ENCODE measurements around the gene MAFG. TPM values are rescaled to one million over a fixed set of nuclear protein-coding genes. Genes with fewer than 3 reads are reported as not detected.
A peak's percentile ranks its signal among the peaks of the same experiment; 100 is the strongest.

MAFG gene
- total and polyA plus RNA-seq, 2 of the 13 experiments (the other 11 are each of a cell fraction or from before 2014, with no cell fraction given), result 14.5 to 20.0 TPM

DNA sequence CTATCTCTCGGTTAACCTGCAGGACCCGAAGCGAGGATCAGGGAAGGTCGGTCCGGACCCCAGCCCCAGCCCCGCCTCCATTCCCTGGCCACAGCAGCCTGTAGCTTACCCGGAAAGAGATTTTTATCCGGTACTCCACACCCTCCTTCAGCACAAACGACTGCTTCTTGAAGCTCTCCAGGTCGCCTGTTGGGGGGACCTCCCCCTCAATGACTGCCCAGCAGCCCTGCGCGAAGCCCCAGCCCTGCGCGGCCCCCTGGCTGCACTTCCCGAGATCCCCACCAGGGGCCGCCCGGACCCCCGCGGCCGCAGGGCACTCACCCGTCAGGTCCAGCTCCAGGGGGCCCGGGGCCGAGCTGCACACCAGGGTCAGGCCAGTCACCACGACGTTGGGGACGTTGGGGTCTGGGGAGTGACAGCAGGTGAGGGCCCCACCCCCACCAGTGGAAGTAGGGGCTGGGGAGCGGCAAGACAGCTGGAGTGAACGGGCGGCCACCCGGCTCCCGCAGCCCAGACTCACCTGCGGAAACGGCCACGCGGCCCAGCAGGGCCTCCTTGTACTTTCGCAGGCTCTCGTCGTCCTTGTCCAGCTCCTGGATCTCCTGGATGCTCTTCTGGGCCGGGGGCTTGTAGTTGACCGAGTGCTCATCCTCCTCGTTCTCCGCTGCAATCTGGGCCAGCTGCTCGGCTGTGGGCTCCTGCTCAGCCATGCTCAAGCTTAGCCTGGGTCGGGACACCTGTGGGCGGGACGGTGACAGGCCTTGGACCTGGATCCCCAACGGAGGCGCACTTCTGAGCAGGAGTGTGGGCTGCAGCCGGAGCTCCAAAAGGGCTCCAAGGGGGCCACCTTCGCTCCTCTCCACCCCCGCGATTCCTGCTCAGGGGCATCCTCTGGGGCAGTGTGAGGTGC lies 58.1 kb downstream of the MAFG start (continued):
- TF ChIP-seq, protein P1, sequence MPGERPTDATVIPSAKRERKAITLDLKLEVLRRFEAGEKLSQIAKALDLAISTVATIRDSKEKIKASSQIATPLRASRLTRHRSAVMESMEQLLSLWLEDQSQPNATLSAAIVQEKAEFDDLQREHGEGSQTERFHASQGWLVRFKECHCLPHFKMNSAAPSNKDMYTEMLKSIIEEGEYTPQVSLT (CRISPR knock-in tag; IDR thresholded peaks at IDR 0.05; ENCODE audit: borderline replicate concordance, low read depth), result no peak
- TF ChIP-seq ZNF704 (CRISPR knock-in tag; IDR thresholded peaks at IDR 0.05; ENCODE audit: borderline replicate concordance) (no peak), PLRG1 (conservative IDR thresholded peaks at IDR 0.05) (no peak), CEBPG (CRISPR knock-in tag; IDR thresholded peaks at IDR 0.05) (no peak), CHD4 (IDR thresholded peaks at IDR 0.05; ENCODE audit: borderline replicate concordance, low read length) (0 out of 2 replicates have a peak, but pooled peaks have one; percentile 49), ZNF337 (CRISPR knock-in tag; IDR thresholded peaks at IDR 0.05; ENCODE audit: borderline replicate concordance, low read depth) (0 out of 2 replicates have a peak, but pooled peaks have one; percentile 24), ZFX (CRISPR knock-in tag; IDR thresholded peaks at IDR 0.05; ENCODE audit: low read depth) (peak; percentile 53; the same call in 1 of the 2 replicates), MAFF (IDR thresholded peaks at IDR 0.05; ENCODE audit: low read depth, low read length) (no peak), ZNF282 (IDR thresholded peaks at IDR 0.05; ENCODE audit: partially characterized antibody) (no peak), ZNF274 (CRISPR knock-in tag; IDR thresholded peaks at IDR 0.05) (peak; percentile 66; the same call in 1 of the 2 replicates), ZNF709 (CRISPR knock-in tag; IDR thresholded peaks at IDR 0.05) (peak; percentile 21; the same call in 1 of the 2 replicates), ZNF326 (CRISPR knock-in tag; IDR thresholded peaks at IDR 0.05; ENCODE audit: borderline replicate concordance) (peak; percentile 50), HOMEZ (CRISPR knock-in tag; IDR thresholded peaks at IDR 0.05; ENCODE audit: low read depth) (no peak), SAFB2 (CRISPR knock-in tag; IDR thresholded peaks at IDR 0.05; ENCODE audit: borderline replicate concordance, low read depth) (no peak), KLF15 (CRISPR knock-in tag; IDR thresholded peaks at IDR 0.05; ENCODE audit: borderline replicate concordance) (no peak; the same call in 1 of the 2 replicates), ZBTB21 (CRISPR knock-in tag; IDR thresholded peaks at IDR 0.05) (0 out of 2 replicates have a peak, but pooled peaks have one; percentile 33), SALL1 (CRISPR knock-in tag; IDR thresholded peaks at IDR 0.05) (no peak), ZBTB4 (CRISPR knock-in tag; IDR thresholded peaks at IDR 0.05; ENCODE audit: borderline replicate concordance) (0 out of 2 replicates have a peak, but pooled peaks have one; percentile 18), RFX5 (IDR thresholded peaks at IDR 0.05; ENCODE audit: low read depth, low read length) (no peak)
- TF ChIP-seq, protein P2, sequence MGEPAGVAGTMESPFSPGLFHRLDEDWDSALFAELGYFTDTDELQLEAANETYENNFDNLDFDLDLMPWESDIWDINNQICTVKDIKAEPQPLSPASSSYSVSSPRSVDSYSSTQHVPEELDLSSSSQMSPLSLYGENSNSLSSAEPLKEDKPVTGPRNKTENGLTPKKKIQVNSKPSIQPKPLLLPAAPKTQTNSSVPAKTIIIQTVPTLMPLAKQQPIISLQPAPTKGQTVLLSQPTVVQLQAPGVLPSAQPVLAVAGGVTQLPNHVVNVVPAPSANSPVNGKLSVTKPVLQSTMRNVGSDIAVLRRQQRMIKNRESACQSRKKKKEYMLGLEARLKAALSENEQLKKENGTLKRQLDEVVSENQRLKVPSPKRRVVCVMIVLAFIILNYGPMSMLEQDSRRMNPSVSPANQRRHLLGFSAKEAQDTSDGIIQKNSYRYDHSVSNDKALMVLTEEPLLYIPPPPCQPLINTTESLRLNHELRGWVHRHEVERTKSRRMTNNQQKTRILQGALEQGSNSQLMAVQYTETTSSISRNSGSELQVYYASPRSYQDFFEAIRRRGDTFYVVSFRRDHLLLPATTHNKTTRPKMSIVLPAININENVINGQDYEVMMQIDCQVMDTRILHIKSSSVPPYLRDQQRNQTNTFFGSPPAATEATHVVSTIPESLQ (CRISPR knock-in tag; conservative IDR thresholded peaks at IDR 0.05), result no peak

All from HepG2 (cell line).